ENCODE results near the gene PAFAH2. TPM values are rescaled to one million over a fixed set of nuclear protein-coding genes. Genes with fewer than 3 reads are reported as not detected.

The PAFAH2 gene
- total and polyA plus RNA-seq, 2 of the 13 experiments (the other 11 are each of a cell fraction or from before 2014, with no cell fraction given) = 6.9 to 9.4 TPM

DNA sequence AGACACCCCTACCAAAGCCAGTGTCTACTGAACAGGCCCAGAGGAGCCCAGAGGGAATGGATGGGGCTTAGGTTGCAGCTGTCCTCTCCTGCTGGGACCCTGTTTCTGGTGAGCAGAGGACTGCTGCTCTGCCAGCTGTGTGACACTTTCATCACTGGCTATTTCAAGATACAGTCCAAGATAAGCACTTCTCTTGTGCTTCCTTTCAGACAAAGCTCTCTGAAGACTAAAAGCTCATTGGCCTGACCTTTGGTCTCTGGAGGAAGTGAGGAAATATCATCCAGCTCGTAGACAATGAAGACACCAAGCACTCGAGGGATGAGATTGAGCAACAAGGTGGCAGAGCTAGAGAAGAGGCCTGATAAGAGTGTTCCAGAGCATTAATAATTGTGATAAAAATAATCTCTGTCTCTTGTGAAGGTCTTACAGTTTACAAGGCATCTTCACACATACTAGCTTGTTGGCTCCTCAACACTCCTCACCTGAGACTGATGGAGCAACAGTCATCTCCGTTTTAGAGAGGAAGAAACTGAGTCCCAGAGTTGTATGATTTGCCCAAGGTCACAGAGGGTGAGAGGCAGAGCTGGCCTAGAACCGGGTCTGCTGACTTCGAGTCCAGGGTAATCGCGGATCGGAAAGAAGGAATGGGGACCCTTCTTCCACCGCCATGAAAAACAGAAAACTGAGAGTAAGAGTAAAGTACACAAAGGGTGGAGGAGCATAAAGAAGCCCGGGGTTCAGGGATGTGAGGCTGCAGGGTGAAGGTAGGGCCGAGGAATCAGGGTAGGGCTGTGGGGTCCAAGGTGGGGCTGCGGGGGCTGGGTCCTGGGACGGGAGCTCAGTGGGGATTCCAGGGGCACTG, 666 bp downstream of the PAFAH2 start (continued):
- TF ChIP-seq, protein P1, sequence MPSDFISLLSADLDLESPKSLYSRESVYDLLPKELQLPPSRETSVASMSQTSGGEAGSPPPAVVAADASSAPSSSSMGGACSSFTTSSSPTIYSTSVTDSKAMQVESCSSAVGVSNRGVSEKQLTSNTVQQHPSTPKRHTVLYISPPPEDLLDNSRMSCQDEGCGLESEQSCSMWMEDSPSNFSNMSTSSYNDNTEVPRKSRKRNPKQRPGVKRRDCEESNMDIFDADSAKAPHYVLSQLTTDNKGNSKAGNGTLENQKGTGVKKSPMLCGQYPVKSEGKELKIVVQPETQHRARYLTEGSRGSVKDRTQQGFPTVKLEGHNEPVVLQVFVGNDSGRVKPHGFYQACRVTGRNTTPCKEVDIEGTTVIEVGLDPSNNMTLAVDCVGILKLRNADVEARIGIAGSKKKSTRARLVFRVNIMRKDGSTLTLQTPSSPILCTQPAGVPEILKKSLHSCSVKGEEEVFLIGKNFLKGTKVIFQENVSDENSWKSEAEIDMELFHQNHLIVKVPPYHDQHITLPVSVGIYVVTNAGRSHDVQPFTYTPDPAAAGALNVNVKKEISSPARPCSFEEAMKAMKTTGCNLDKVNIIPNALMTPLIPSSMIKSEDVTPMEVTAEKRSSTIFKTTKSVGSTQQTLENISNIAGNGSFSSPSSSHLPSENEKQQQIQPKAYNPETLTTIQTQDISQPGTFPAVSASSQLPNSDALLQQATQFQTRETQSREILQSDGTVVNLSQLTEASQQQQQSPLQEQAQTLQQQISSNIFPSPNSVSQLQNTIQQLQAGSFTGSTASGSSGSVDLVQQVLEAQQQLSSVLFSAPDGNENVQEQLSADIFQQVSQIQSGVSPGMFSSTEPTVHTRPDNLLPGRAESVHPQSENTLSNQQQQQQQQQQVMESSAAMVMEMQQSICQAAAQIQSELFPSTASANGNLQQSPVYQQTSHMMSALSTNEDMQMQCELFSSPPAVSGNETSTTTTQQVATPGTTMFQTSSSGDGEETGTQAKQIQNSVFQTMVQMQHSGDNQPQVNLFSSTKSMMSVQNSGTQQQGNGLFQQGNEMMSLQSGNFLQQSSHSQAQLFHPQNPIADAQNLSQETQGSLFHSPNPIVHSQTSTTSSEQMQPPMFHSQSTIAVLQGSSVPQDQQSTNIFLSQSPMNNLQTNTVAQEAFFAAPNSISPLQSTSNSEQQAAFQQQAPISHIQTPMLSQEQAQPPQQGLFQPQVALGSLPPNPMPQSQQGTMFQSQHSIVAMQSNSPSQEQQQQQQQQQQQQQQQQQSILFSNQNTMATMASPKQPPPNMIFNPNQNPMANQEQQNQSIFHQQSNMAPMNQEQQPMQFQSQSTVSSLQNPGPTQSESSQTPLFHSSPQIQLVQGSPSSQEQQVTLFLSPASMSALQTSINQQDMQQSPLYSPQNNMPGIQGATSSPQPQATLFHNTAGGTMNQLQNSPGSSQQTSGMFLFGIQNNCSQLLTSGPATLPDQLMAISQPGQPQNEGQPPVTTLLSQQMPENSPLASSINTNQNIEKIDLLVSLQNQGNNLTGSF (CRISPR knock-in tag; IDR thresholded peaks at IDR 0.05) = no peak
- TF ChIP-seq, protein P2, sequence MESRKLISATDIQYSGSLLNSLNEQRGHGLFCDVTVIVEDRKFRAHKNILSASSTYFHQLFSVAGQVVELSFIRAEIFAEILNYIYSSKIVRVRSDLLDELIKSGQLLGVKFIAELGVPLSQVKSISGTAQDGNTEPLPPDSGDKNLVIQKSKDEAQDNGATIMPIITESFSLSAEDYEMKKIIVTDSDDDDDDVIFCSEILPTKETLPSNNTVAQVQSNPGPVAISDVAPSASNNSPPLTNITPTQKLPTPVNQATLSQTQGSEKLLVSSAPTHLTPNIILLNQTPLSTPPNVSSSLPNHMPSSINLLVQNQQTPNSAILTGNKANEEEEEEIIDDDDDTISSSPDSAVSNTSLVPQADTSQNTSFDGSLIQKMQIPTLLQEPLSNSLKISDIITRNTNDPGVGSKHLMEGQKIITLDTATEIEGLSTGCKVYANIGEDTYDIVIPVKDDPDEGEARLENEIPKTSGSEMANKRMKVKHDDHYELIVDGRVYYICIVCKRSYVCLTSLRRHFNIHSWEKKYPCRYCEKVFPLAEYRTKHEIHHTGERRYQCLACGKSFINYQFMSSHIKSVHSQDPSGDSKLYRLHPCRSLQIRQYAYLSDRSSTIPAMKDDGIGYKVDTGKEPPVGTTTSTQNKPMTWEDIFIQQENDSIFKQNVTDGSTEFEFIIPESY (CRISPR knock-in tag; IDR thresholded peaks at IDR 0.05) = no peak
- no peak for TF ChIP-seq ZNF260 (CRISPR knock-in tag; IDR thresholded peaks at IDR 0.05; ENCODE audit: borderline replicate concordance, low read depth)
- TF ChIP-seq PCBP2 (optimal IDR thresholded peaks at IDR 0.05; ENCODE audit: low read depth, low read length, poor library complexity, severe bottlenecking) = no peak
- TF ChIP-seq ZNF329 (CRISPR knock-in tag; IDR thresholded peaks at IDR 0.05; ENCODE audit: low read depth) = no peak
- TF ChIP-seq, protein P3, sequence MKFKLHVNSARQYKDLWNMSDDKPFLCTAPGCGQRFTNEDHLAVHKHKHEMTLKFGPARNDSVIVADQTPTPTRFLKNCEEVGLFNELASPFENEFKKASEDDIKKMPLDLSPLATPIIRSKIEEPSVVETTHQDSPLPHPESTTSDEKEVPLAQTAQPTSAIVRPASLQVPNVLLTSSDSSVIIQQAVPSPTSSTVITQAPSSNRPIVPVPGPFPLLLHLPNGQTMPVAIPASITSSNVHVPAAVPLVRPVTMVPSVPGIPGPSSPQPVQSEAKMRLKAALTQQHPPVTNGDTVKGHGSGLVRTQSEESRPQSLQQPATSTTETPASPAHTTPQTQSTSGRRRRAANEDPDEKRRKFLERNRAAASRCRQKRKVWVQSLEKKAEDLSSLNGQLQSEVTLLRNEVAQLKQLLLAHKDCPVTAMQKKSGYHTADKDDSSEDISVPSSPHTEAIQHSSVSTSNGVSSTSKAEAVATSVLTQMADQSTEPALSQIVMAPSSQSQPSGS (CRISPR knock-in tag; IDR thresholded peaks at IDR 0.05) = no peak
- TF ChIP-seq, protein P4, sequence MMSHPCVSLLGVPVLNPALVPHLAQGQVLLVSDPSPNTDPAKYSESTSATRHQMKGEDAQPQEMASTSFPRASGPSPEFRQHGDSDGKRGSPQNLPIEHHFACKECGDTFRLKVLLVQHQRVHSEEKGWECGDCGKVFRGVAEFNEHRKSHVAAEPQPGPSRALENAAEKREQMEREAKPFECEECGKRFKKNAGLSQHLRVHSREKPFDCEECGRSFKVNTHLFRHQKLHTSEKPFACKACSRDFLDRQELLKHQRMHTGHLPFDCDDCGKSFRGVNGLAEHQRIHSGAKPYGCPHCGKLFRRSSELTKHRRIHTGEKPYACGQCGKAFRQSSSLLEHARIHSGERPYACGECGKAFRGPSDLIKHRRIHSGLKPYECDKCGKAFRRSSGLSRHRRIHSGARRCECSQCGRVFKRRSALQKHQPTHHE (CRISPR knock-in tag; IDR thresholded peaks at IDR 0.05; ENCODE audit: borderline replicate concordance) = no peak
- no peak for TF ChIP-seq NFYB (CRISPR knock-in tag; IDR thresholded peaks at IDR 0.05)
- no peak for TF ChIP-seq KLF15 (CRISPR knock-in tag; IDR thresholded peaks at IDR 0.05; ENCODE audit: borderline replicate concordance)
- TF ChIP-seq POLR2AphosphoS2 (IDR thresholded peaks at IDR 0.05; ENCODE audit: low read depth, low read length) = no peak
- TF ChIP-seq BORCS8-MEF2B (CRISPR knock-in tag; IDR thresholded peaks at IDR 0.05) = no peak
- TF ChIP-seq, protein P5, sequence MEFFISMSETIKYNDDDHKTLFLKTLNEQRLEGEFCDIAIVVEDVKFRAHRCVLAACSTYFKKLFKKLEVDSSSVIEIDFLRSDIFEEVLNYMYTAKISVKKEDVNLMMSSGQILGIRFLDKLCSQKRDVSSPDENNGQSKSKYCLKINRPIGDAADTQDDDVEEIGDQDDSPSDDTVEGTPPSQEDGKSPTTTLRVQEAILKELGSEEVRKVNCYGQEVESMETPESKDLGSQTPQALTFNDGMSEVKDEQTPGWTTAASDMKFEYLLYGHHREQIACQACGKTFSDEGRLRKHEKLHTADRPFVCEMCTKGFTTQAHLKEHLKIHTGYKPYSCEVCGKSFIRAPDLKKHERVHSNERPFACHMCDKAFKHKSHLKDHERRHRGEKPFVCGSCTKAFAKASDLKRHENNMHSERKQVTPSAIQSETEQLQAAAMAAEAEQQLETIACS (CRISPR knock-in tag; IDR thresholded peaks at IDR 0.05) = no peak
- TF ChIP-seq, protein P6, sequence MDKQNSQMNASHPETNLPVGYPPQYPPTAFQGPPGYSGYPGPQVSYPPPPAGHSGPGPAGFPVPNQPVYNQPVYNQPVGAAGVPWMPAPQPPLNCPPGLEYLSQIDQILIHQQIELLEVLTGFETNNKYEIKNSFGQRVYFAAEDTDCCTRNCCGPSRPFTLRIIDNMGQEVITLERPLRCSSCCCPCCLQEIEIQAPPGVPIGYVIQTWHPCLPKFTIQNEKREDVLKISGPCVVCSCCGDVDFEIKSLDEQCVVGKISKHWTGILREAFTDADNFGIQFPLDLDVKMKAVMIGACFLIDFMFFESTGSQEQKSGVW (CRISPR knock-in tag; IDR thresholded peaks at IDR 0.05; ENCODE audit: borderline replicate concordance) = no peak
- TF ChIP-seq SIN3B (IDR thresholded peaks at IDR 0.05; ENCODE audit: low read length) = no peak
- TF ChIP-seq STAT5B (CRISPR knock-in tag; IDR thresholded peaks at IDR 0.05) = no peak
